GM19324 (cell line): ENCODE data around the gene LRRC8B.
A peak's percentile ranks its signal among the peaks of the same experiment; 100 is the strongest.
"Not testable (repeated sequence)": the region's sequence is repeated elsewhere in the genome, so short reads cannot be mapped to it uniquely, and the experiment has no call there.

Experiments used
- ATAC-seq: cut with Tn5 transposase; IDR thresholded peaks from one replicate; pipeline ENCODE4 v1.9.1; 2021; ENCODE audit warnings: mild to moderate bottlenecking, moderate library complexity; ENCODE audit not compliant: unreplicated experiment, low FRiP score

LRRC8B gene

DNA sequence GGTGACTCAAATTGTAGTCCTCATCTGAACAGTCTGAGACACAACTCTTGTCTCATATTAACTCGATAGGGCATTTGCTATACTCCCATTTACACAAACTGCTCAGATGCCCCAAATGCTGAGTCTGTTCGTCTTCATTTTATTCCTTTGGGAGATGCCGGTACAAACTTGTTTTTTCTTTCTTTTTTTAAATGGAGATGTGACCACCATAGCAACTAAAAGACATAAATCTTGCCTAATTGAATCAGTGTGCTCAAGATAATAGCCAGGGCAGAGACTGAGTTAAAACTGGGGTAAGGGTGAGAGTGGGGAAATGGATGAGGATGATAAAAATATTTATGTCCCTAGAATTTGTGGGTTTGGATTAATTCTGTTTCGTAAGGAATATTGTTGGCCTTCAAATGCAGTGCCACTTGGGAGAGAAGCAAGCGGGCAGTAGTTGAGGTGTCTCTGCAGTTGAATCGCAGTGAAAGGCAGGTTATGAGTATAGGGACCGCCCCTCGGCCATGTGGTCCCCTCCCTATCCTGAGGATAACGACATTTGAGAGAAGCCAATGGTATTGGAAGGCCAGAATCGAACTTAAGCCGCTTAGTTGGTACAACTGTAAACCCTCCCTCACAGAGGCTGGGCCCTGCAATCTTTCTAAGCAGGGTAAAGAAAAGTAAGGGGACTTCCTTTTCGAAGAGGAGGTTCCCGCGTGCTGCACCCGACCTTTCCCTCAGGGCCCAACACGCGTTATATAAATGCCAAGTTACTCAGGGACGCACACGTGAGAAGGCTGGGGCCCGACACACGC, 859 bp upstream of the LRRC8B start:
- peak; percentile 18 for ATAC-seq

DNA sequence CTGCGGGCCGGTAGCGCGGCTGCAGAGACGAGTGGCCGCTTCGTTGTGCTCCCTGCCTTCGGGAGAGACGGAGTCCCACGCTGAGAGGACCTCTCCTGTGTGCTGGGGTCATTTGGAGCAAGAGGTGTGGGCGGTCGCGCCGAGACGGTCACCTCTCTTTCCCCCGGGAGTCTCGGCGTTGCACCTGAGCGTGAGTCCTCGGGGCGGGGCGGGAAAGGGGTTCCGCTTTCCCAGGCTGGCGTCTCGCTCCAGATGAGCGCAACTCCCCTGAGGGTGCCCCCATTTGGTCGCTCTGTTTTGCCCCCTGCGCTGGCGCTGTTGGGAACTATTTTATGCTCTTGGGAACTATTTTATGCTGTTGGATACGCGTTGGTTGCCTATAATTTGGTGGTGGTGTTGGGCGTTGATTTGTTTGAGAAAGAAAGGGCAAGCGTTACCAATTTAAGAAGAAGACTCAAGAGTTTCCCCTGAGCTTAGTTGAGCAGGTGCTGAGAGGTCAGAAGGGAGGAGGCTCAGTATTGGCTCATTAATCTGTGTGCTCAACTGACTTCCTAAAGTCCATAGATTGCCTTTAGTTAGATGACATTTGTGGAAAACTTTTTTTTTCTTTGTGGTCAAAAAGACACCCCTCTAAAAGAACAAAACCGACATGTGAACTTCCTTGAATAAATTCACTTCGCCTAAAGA, 683 bp downstream of the LRRC8B start:
- no peak for ATAC-seq

DNA sequence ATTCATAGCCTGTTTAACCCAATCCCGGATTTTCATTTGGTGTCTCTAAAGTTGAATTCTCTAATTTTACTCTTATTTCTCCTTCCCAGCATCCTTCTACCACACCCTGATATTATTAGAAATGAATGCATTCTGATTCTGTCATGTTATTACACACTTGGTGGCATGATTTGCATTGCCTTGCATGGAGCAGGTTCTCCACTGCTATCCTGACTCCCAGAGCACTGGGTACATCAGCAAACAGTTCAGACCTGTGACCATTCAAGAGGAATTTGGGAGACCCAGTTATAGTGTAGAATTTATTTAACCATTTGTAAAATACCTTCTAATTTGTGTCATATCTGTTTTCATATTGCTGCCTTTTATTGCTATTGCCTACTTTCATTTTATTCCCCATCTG, 2.6 kb downstream of the LRRC8B start:
- no peak for ATAC-seq

DNA sequence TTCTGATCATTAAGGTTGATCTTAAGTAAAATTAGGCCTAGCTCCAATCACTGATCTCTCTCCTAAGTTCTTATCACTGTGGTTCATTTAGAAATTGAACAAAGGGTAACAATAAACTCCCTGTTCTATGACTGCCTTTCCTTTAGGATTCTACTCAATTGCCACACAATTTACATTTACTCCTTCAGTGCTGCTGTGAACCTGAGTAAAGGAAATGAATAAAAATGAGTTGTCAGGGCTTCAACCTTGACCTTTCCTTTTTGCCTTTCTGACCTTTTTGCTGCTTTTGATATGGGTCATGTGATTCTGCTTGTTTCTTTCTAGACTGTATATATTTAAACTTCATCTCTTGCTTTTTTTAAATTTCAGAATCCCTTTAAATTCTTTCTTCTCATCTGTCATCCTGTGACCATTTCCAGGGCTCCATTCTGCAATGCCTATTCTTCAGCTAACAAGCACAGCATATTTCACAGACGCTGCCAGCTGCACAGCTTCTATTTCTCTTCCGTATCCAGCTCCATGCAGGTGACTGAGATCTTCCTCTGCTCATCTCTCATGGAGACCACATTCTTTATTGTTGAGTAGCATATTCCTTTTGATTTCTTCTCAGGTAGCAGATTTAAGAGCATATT, 3.2 kb downstream of the LRRC8B start:
- no peak for ATAC-seq

DNA sequence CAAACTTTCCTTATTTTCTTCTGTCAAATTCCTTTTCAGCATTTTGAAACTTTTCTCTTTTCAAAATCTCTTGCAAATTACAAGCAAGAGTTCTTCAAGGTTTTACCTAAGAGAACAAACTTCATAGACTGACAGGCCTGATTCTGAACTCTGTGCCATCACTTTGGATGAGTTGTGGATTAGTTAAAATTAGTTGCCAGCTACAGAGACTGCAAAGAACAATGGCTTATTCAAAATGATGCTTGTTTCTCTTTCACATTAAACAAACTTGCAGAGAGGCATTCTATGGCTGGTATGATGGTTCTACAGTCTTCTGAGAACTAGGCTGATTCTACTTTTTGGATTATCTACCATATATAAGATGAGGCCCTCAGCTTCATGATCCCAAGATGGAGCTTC, 3.8 kb downstream of the LRRC8B start:
- ATAC-seq = no peak

DNA sequence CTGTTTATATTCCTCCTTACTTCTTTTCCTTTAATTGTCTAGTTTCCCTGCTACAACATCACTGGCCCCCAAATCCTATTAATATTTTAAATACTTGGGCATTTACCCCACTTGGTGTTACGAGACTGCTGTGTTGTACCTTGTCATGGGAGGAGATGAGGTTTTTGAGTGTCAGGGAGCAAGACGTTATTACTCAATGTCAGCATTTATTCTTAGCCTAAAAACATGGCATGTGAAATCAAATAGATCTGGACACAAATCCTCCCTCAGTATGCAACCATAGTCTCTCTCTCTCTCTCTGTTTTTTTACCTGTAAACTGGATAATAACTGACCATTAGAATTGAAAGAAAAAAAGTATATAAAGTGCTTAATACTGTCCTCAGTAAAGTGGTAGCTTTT, 4.6 kb downstream of the LRRC8B start:
- no peak for ATAC-seq

DNA sequence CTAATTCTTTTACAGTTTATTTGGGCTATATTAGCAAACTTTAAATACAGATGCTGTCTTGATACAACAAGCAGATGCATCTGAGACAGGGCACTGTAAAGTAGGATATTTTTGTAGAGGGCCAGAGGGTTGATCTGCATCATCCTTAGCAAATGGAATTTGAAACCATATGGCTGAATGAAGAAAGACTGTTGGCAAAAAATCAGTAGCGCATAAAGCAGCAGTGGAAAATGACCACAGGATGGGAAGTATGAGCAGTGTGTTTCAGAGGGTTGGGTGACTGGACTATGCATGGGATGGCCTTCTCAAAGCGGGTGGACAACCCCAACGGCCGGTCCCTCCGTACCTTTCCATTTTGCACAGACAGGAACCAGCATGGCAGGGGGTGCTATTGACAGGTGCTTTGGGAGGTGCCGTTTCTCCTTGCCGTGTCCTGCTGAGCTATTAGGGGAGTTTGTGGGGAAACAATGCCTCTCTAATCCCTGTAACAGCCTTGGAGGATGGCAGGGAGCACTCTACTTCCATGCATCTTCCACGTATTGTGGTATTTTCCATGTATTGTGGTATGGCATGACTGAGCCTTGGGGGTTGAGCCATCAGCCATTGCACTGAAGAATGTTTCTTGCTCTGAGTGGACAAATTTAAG, 5.9 kb downstream of the LRRC8B start:
- no peak for ATAC-seq

DNA sequence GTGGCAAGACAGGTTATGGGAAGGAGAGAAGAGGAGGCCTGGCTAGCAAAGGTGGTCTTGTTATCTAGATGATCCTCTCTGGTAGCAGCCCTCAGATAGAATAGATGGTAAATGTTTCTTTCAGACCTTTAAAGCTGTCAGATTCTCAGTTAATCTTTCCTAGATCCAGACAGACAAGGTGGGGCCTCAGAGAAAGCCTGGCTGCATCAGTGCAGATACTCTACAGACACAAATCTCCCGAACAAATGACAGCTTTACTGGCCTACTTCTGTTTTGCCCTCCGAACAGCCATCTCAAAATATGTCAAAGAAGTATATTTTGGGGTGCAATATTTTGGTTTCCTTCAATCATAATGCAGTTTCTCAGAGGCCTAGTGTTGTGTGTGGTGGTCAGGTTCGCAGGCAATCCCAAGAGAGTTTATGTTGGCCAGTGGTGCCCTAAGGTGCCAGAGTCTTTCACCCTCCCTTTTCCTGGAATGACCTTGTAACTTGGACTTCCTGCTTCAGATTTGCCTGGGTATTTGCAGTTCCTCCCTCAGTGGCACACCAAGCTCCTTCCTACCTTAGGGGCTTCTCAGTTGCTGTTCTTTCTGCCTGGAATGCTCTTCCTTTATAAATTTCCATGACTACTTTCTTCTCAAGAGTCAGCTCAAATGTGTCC, 7.0 kb downstream of the LRRC8B start:
- no peak for ATAC-seq

DNA sequence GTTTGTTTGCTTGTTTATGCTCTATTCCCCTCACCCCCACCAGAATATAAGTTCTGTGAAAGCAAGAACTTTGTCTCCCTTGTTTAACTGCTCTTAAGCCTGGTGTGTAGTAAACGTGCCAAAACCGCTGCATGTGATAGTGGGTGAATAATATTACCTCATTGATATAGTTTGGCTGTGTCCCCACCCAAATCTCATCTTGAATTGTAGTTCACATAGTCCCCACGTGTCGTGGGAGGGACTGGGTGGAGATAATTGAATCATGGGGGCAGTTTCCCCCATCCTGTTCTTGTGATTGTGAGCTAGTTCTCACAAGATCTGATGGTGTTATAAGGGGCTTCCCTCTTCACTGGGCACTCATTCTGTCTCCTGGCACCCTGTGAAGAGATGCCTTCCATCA, 7.6 kb downstream of the LRRC8B start:
- ATAC-seq = no peak

DNA sequence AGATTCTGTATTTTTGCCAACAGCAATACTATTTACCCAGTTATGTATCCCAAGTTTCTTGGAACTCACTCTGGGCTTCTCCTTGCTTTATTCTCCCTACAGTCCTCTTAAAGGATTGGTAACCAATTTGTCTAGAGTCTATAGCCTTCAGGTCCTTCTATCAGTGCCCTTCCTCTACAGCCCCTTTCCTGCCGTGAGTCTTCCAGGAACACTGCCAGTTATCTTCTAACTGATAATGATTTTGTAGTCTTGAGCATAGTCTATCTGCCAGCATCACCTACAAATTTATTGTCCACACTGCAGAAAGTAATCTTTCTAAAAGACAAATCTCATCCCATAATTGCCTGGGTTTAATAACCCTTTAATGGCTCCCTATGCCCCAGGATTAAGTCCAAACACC, 8.2 kb downstream of the LRRC8B start:
- ATAC-seq = no peak

DNA sequence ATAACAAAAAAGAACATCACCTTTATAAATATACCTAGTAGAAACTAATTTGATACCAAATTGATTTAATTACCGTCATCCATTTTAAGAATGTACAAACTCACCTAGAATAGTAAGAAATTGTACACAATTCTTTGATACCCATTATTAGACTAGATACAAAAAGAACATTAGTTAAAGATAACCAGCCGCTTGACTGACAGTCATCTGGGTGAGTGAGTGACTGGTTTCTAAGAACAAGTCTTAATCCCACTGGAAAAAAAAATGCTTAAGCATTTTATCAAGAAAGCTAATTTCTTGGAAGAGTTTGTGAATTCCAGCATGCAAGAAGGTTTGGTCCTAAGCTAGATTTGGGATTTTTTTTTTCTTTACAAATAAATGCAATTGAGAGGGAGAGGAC, 10.9 kb downstream of the LRRC8B start:
- ATAC-seq = no peak

DNA sequence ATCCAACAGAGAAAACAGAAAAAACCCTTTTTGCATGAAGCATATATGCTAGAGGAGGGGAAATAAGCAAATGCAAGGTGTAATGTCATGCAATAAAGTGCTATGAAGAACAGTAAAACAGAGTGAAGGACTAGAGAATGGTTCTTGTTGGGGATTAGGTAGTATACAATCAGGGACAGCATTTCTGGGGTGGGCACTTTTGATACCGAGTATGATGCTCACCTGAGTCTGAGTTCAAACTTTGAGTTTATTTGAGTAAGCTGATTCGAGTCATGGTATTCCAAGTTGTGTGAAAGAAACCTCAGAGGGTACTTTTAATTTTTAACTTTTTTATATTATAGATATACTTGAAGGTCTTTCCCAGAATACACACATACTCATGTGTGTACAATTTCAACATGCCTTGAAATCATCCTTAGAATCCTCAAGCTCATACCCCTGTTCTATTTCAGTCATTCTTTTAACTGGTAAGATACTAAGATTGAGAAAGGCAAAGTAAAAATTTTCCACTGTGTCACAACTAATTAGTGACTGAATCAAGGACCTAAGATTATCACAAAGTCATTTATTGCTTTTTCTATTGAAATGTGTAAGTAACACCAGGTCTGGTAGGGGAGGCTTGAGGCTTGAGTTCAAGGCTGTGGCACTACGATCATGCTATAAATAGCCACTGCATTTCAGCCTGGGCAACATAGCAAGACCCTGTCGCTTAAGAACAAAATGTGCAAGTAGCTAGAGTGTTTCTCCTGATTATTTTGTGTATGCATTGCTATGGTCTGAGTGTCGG, 12.1 kb downstream of the LRRC8B start:
- no peak for ATAC-seq

DNA sequence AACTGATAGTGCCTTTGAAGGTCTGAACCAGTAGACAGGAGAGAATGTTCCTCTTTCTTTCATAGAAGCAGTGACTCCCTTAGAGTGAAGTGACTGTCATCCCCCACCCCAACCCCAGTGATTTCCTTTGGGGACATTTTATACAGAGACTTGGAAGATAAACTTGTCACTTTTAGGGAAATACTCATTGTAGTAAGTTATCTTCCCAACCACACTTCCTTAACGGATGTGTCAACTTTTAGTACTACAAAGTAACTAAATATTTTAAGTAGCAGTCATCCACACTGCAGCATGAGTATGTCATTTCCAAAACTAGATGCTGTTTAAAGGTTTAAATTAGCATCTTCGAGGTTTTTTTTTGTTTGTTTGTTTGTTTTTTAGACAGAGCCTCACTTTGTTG, 13.7 kb downstream of the LRRC8B start:
- no peak for ATAC-seq

DNA sequence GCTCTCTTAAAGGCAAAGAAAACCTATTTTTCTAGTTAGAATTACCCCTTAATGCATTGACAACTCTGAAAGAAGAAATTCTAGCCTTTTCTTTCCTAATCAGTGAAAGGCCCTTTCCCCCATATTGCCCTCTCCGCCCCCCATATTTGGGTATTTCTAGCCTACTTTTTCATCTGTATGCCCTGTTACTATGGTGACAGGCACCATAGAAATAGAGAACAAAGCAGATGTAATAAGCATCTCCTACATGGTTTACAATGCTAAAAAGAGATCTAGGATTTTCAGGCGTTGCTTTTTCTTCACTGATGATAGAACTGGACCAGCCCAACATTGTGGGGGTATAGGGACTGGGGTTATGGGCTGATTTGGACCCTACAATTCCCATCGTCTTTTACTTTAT, 14.5 kb downstream of the LRRC8B start:
- no peak for ATAC-seq

DNA sequence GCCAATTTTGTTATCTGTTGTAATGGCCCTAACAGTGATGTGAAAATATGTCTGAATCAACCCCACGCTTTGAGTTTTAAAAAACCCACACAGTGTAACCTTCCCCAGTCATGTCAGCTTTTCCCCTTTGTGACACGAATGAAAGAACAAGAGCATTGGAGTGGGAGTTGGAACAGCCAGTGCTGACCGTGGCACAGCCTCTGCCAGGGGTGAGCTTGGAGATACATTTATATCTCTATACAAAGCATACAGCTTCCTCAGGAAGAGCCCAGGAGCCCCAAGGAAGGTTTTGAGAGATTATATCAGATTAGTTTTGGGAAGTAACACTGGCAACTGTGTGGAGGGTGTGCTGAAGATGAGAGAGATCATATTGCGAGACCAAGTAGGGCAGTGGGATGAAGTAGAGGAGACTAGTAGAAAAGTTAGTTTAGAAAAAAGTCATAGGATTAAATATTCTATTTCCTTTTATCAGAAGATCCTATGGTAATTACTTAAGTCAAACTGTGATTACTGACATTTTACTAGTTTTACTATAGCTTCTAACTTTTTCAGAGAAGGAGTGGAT, 15.9 kb downstream of the LRRC8B start:
- no peak for ATAC-seq

DNA sequence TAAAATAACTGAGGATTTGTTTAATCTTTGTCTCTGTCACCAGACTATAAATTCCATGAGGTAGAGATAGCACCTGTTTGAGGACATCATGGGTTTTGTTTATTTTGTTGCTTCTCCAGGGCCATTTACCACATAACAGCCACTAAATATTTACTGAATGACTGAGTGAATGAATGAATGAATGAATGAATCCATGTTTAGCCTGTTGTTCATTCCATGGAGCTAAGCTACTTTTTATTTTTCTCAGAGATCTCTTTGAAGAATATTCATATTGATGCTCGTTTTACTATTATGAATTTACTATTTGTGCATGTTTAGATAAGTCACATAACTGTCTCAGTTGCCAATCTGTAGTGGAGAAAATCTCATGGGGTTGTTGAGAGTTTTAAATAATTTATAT, 17.7 kb downstream of the LRRC8B start:
- ATAC-seq = no peak

DNA sequence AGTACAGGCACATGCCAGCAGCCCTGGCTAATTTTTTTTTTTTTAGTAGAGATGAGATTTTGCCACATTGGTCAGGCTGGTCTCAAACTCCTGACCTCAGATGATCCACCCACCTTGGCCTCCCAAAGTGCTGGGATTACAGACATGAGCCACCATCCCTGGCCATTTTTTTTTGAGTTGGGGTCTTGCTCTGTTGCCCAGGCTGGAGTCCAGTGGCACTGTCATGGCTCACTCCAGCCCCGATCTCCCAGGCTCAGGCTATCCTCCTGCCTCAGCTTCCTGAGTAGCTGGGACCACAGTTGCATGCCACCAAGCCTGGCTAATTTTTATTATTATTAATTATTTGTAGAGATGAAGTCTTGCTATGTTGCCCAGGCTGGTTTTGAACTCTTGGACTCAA, 19.0 kb downstream of the LRRC8B start:
- not testable (repeated sequence) for ATAC-seq

DNA sequence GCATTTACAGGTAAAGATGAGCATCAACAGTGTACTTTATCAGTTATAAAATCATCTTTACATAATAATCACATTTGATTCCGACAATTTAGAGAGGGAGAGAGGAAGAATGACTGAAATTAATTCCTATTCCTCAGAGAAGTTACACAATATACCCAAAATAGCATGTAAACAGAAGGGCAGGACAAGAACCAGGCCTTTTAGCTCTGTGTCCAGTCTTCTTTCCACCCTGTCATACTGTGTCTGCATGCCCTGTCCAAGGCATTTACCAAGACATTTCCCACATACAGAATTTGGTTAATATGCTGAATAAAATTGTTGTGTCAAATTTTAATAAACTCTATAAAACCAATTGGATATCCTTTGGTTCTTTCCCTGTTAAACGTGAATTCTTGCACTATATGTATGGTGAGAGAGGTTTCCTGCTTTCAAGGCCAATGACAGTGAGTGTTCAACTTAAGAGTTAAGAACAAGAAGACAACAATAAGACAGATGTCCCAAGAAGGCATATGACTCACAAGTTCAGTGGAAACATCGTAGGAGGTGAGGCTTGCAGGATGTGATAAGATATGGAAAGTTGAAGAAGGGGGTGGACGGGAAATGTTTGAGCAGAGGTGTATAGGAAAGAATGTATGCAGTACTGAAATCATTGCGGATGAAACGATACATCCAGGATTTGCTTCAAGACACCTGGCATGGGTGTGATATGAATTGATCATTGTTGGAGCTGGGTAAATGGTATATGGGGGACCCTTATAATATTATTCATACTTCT, 20.8 kb downstream of the LRRC8B start:
- ATAC-seq = no peak
